ENCODE data around the gene BBS2. TPM values are rescaled to one million over a fixed set of nuclear protein-coding genes. Genes with fewer than 3 reads are reported as not detected.

Gene BBS2
- total and polyA plus RNA-seq, 9 of the 15 experiments (the other 6 are each of a cell fraction or from before 2014, with no cell fraction given) = 4.2 to 22.7 (median 10.2) TPM

DNA sequence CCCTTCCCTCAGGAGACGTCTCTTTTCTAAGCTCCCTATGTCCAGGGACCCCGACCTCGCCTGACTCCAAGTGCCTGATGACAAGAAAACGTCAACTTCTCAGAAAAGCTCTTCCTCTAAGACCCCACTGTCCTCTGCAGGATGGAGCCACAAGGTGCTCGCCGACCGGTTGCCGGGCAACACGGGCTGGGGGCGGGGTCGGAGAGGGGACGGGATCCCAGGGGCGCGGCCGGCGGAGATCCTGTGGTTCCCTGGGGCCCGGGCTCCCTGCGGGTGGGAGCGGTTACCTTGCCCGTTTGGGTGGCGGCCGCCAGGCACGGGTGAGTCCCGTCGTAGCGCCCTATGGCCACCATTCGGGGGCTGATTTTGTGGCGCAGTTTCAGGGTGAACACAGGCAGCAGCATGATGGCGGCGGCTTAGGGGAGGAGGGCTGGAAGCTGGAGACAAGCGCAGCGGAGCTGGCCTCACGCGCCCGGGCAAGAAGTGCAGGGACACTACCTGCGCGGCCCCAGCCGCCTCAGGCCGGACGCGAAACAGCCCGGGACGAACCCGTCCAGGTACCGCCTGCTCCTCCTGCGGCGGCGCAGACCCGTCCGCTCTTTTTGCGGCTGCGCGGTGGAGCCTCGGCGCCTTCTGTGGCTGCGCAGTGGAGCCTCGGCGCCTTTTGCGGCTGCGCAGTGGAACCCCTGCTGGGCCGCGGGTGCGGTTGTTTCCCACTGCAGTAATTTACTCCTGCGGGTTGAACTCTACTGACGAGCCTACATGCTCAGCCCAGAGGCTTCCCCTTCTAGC lies at the start of gene BBS2 (continued):
- no peak for TF ChIP-seq SREBF1 (IDR thresholded peaks at IDR 0.05; ENCODE audit: borderline replicate concordance, low read depth, low read length)
- TF ChIP-seq TCF15 (CRISPR knock-in tag; IDR thresholded peaks at IDR 0.05) = no peak
- no peak for TF ChIP-seq TARDBP (IDR thresholded peaks at IDR 0.05)
- TF ChIP-seq ZNF253 (CRISPR knock-in tag; conservative IDR thresholded peaks at IDR 0.05) = no peak
- TF ChIP-seq MTA2 (IDR thresholded peaks at IDR 0.05; ENCODE audit: low read depth) = no peak
- TF ChIP-seq RBM22 (IDR thresholded peaks at IDR 0.05; ENCODE audit: low read depth, low read length, poor library complexity, severe bottlenecking) = no peak
- no peak for TF ChIP-seq E2F3 (CRISPR knock-in tag; IDR thresholded peaks at IDR 0.05)
- peak in 1 of 3 experiments; percentile 46; a peak in 2 of 6 replicates for TF ChIP-seq ZBTB11 (CRISPR knock-in tag; IDR thresholded peaks at IDR 0.05)
- TF ChIP-seq, protein P1, sequence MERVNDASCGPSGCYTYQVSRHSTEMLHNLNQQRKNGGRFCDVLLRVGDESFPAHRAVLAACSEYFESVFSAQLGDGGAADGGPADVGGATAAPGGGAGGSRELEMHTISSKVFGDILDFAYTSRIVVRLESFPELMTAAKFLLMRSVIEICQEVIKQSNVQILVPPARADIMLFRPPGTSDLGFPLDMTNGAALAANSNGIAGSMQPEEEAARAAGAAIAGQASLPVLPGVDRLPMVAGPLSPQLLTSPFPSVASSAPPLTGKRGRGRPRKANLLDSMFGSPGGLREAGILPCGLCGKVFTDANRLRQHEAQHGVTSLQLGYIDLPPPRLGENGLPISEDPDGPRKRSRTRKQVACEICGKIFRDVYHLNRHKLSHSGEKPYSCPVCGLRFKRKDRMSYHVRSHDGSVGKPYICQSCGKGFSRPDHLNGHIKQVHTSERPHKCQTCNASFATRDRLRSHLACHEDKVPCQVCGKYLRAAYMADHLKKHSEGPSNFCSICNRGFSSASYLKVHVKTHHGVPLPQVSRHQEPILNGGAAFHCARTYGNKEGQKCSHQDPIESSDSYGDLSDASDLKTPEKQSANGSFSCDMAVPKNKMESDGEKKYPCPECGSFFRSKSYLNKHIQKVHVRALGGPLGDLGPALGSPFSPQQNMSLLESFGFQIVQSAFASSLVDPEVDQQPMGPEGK (CRISPR knock-in tag; IDR thresholded peaks at IDR 0.05; ENCODE audit: borderline replicate concordance) = no peak
- TF ChIP-seq KAT8 (IDR thresholded peaks at IDR 0.05; ENCODE audit: low read depth) = no peak
- TF ChIP-seq CCNT2 (IDR thresholded peaks at IDR 0.05; ENCODE audit: borderline replicate concordance, extremely low read depth, insufficient read length, low read depth, low read length) = peak; percentile 57
- TF ChIP-seq SIRT6 (IDR thresholded peaks at IDR 0.05; ENCODE audit: low read depth, low read length) = no peak
- TF ChIP-seq SMAD3 (CRISPR knock-in tag; conservative IDR thresholded peaks at IDR 0.05) = no peak
- TF ChIP-seq GATAD2A (IDR thresholded peaks at IDR 0.05) = no peak
- no peak for TF ChIP-seq EWSR1 (IDR thresholded peaks at IDR 0.05; ENCODE audit: borderline replicate concordance, low read depth, partially characterized antibody)
- peak in 1 of 2 experiments; percentile 71; a peak in 2 of 4 replicates for TF ChIP-seq HDAC1 (IDR thresholded peaks at IDR 0.05)
- TF ChIP-seq THRAP3 (IDR thresholded peaks at IDR 0.05; ENCODE audit: borderline replicate concordance) = no peak
- no peak for TF ChIP-seq XRCC3 (IDR thresholded peaks at IDR 0.05)
- no peak for TF ChIP-seq RHOXF2B (CRISPR knock-in tag; conservative IDR thresholded peaks at IDR 0.05)
- TF ChIP-seq SRSF7 (optimal IDR thresholded peaks at IDR 0.05; ENCODE audit: low read depth, low read length) = no peak
- no peak for TF ChIP-seq ZNF717 (CRISPR knock-in tag; IDR thresholded peaks at IDR 0.05)
- TF ChIP-seq MAZ (CRISPR knock-in tag; conservative IDR thresholded peaks at IDR 0.05 in 1 of 2, IDR thresholded peaks at IDR 0.05 in 1 of 2) = peak; percentile 74 to 77
- TF ChIP-seq RB1 (IDR thresholded peaks at IDR 0.05; ENCODE audit: low read depth) = no peak
- no peak for TF ChIP-seq ZKSCAN1 (IDR thresholded peaks at IDR 0.05; ENCODE audit: low read depth, low read length)

Measured in K562 (cell line).